ENCODE measurements around the gene LAMB2. TPM values are rescaled to one million over a fixed set of nuclear protein-coding genes. Genes with fewer than 3 reads are reported as not detected.

LAMB2 gene
- total and polyA plus RNA-seq, 2 of the 8 experiments (the other 6 are each of a cell fraction or from before 2014, with no cell fraction given): 112 to 153 TPM

GRCh38 chr3:49076116-49076515, 56.7 kb downstream of the LAMB2 start (continued):
- TF ChIP-seq, protein P1, sequence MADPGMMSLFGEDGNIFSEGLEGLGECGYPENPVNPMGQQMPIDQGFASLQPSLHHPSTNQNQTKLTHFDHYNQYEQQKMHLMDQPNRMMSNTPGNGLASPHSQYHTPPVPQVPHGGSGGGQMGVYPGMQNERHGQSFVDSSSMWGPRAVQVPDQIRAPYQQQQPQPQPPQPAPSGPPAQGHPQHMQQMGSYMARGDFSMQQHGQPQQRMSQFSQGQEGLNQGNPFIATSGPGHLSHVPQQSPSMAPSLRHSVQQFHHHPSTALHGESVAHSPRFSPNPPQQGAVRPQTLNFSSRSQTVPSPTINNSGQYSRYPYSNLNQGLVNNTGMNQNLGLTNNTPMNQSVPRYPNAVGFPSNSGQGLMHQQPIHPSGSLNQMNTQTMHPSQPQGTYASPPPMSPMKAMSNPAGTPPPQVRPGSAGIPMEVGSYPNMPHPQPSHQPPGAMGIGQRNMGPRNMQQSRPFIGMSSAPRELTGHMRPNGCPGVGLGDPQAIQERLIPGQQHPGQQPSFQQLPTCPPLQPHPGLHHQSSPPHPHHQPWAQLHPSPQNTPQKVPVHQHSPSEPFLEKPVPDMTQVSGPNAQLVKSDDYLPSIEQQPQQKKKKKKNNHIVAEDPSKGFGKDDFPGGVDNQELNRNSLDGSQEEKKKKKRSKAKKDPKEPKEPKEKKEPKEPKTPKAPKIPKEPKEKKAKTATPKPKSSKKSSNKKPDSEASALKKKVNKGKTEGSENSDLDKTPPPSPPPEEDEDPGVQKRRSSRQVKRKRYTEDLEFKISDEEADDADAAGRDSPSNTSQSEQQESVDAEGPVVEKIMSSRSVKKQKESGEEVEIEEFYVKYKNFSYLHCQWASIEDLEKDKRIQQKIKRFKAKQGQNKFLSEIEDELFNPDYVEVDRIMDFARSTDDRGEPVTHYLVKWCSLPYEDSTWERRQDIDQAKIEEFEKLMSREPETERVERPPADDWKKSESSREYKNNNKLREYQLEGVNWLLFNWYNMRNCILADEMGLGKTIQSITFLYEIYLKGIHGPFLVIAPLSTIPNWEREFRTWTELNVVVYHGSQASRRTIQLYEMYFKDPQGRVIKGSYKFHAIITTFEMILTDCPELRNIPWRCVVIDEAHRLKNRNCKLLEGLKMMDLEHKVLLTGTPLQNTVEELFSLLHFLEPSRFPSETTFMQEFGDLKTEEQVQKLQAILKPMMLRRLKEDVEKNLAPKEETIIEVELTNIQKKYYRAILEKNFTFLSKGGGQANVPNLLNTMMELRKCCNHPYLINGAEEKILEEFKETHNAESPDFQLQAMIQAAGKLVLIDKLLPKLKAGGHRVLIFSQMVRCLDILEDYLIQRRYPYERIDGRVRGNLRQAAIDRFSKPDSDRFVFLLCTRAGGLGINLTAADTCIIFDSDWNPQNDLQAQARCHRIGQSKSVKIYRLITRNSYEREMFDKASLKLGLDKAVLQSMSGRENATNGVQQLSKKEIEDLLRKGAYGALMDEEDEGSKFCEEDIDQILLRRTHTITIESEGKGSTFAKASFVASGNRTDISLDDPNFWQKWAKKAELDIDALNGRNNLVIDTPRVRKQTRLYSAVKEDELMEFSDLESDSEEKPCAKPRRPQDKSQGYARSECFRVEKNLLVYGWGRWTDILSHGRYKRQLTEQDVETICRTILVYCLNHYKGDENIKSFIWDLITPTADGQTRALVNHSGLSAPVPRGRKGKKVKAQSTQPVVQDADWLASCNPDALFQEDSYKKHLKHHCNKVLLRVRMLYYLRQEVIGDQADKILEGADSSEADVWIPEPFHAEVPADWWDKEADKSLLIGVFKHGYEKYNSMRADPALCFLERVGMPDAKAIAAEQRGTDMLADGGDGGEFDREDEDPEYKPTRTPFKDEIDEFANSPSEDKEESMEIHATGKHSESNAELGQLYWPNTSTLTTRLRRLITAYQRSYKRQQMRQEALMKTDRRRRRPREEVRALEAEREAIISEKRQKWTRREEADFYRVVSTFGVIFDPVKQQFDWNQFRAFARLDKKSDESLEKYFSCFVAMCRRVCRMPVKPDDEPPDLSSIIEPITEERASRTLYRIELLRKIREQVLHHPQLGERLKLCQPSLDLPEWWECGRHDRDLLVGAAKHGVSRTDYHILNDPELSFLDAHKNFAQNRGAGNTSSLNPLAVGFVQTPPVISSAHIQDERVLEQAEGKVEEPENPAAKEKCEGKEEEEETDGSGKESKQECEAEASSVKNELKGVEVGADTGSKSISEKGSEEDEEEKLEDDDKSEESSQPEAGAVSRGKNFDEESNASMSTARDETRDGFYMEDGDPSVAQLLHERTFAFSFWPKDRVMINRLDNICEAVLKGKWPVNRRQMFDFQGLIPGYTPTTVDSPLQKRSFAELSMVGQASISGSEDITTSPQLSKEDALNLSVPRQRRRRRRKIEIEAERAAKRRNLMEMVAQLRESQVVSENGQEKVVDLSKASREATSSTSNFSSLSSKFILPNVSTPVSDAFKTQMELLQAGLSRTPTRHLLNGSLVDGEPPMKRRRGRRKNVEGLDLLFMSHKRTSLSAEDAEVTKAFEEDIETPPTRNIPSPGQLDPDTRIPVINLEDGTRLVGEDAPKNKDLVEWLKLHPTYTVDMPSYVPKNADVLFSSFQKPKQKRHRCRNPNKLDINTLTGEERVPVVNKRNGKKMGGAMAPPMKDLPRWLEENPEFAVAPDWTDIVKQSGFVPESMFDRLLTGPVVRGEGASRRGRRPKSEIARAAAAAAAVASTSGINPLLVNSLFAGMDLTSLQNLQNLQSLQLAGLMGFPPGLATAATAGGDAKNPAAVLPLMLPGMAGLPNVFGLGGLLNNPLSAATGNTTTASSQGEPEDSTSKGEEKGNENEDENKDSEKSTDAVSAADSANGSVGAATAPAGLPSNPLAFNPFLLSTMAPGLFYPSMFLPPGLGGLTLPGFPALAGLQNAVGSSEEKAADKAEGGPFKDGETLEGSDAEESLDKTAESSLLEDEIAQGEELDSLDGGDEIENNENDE (IDR thresholded peaks at IDR 0.05; ENCODE audit: insufficient replicate concordance, low read length): no peak
- TF ChIP-seq TCF12 (IDR thresholded peaks at IDR 0.05; ENCODE audit: low read depth, low read length): no peak
- no peak for TF ChIP-seq ZNF274 (IDR thresholded peaks at IDR 0.05; ENCODE audit: borderline replicate concordance, extremely low read depth, low read length)
- TF ChIP-seq TAF7 (optimal IDR thresholded peaks at IDR 0.05; ENCODE audit: borderline replicate concordance, low read depth, low read length): no peak
- no peak for TF ChIP-seq SP1 (IDR thresholded peaks at IDR 0.05; ENCODE audit: low read depth, low read length)
- TF ChIP-seq TBP (IDR thresholded peaks at IDR 0.05; ENCODE audit: low read depth, low read length): no peak
- no peak for TF ChIP-seq CREB1 (IDR thresholded peaks at IDR 0.05)
- no peak for TF ChIP-seq RFX5 (IDR thresholded peaks at IDR 0.05; ENCODE audit: borderline replicate concordance, low read depth, low read length)
